Endodermal cell (in vitro differentiated cells): ENCODE measurements around the gene LRMDA. TPM values are rescaled to one million over a fixed set of nuclear protein-coding genes. Genes with fewer than 3 reads are reported as not detected.

Experiments used
- DNase-seq: peaks from one replicate; pipeline ENCODE4 v3.0.0-alpha.2; 2017
- H3K27ac ChIP-seq: 2 replicates; pipeline ENCODE4 v1.5.1; 2013; ENCODE audit warnings: mild to moderate bottlenecking, low read depth, low read length, moderate library complexity
- H3K27me3 ChIP-seq: 2 replicates; pipeline ENCODE4 v1.6.1; 2013; ENCODE audit warnings: mild to moderate bottlenecking, low read length, moderate library complexity; ENCODE audit not compliant: insufficient read depth, control insufficient read depth, poor library complexity, severe bottlenecking
- H3K36me3 ChIP-seq: 2 replicates; pipeline ENCODE4 v1.7.0; 2013; ENCODE audit warnings: mild to moderate bottlenecking, low read length, moderate library complexity; ENCODE audit not compliant: control insufficient read depth, insufficient read depth
- H3K4me1 ChIP-seq: one replicate; pipeline ENCODE4 v1.7.0; 2013; ENCODE audit warnings: low read length; ENCODE audit not compliant: control insufficient read depth, insufficient read depth
- H3K4me3 ChIP-seq: 2 replicates; pipeline ENCODE4 v1.5.1; 2013; ENCODE audit warnings: mild to moderate bottlenecking, low read length, moderate library complexity
- H3K9ac ChIP-seq: 2 replicates; pipeline ENCODE4 v1.6.1; 2013; ENCODE audit warnings: mild to moderate bottlenecking, low read length, moderate library complexity; ENCODE audit not compliant: poor library complexity, severe bottlenecking; ENCODE audit errors: extremely low read depth
- H3K9me3 ChIP-seq: 2 replicates; pipeline ENCODE4 v1.6.1; 2013; ENCODE audit warnings: mild to moderate bottlenecking, low read length, moderate library complexity; ENCODE audit not compliant: control insufficient read depth
- H3K27ac Mint-ChIP-seq: 2 replicates; pipeline ENCODE4 v1.8.0; 2020; ENCODE audit warnings: mixed read lengths
- H3K27me3 Mint-ChIP-seq: 2 replicates; pipeline ENCODE4 v1.8.0; 2021; ENCODE audit warnings: mild to moderate bottlenecking, mixed read lengths; ENCODE audit not compliant: insufficient read depth
- H3K36me3 Mint-ChIP-seq: 2 replicates; pipeline ENCODE4 v1.8.0; 2020; ENCODE audit warnings: low read depth, mixed read lengths
- H3K4me1 Mint-ChIP-seq: 2 replicates; pipeline ENCODE4 v1.8.0; 2020; ENCODE audit warnings: mixed read lengths
- H3K4me3 Mint-ChIP-seq: 2 replicates; pipeline ENCODE4 v1.8.0; 2020; ENCODE audit warnings: mild to moderate bottlenecking, moderate library complexity, mixed read lengths
- H3K9me3 Mint-ChIP-seq: 2 replicates; pipeline ENCODE4 v1.8.0; 2020; ENCODE audit warnings: mild to moderate bottlenecking, mixed read lengths
- CTCF ChIP-seq: fragments of 200-600 bp; sonication (generic); conservative IDR thresholded peaks from 2 replicates; pipeline ENCODE4 v1.5.0; 2021; ENCODE audit warnings: antibody characterized with exemption, mild to moderate bottlenecking
- WGBS, 2 experiments: methylation state at CpG; one replicate each; pipeline versions ENCODE4 v1.1.5 to v1.1.7; 2013; ENCODE audit warnings: missing lambda C conversion rate in 2 of 2, mixed read lengths in 1 of 2; ENCODE audit not compliant: insufficient coverage in 1 of 2, insufficient read length in 1 of 2; 5-methylcytosine and 5-hydroxymethylcytosine counted together
- total RNA-seq, 2 donors: library from RNA; stranded (reverse); fragmentation: NEBNext Ultra II Directional in 1 of 2; extraction: Animal tissue kit (Norgen Biotek cat#: 25700) in 1 of 2; gene quantifications; 2 replicates in 1 of 2; 3 replicates in 1 of 2; pipeline ENCODE4 v1.2.1, GENCODE V29; 2021

The LRMDA gene
- total RNA-seq, 2 donors from 2014 or later = 1.7 to 5.1 TPM

- Mint-ChIP-seq H3K27ac (no peak overlapping the region), H3K36me3 (no peaks in the 10 kb centered on the region), H3K4me1 (peaks cover 30% of the 10 kb centered on the region), H3K27me3 (peaks cover 8% of the 10 kb centered on the region), H3K4me3 (no peak overlapping the region), H3K9me3 (no peaks in the 10 kb centered on the region)
- DNase-seq = no peak
- Histone ChIP-seq H3K27ac (no peak overlapping the region), H3K4me3 (no peak overlapping the region), H3K36me3 (no peaks in the 10 kb centered on the region), H3K27me3 (no peaks in the 10 kb centered on the region), H3K9me3 (no peaks in the 10 kb centered on the region), H3K9ac (no peak overlapping the region), H3K4me1 (peaks cover 4% of the 10 kb centered on the region)
- no peak for TF ChIP-seq CTCF
- 89 to 94% methylated on average over 2 to 4 of the region's 4 CpGs for WGBS, 2 experiments
Measured at GRCh38 chr10:75971402-75972211, 540.2 kb downstream of the LRMDA start.

GRCh38 chr10:75972491-75973276 lies 541.3 kb downstream of the LRMDA start:
- no peaks in the 10 kb centered on the region for H3K36me3 Mint-ChIP-seq
- no peak for DNase-seq
- H3K4me1 Mint-ChIP-seq = peaks cover 19% of the 10 kb centered on the region
- H3K9ac ChIP-seq = no peak overlapping the region
- H3K27ac Mint-ChIP-seq = no peak overlapping the region
- no peak for TF ChIP-seq CTCF
- 88 to 94% methylated on average over 4 to 6 of the region's 6 CpGs for WGBS, 2 experiments
- no peaks in the 10 kb centered on the region for H3K4me1 ChIP-seq
- no peaks in the 10 kb centered on the region for H3K27me3 ChIP-seq
- no peaks in the 10 kb centered on the region for H3K9me3 ChIP-seq
- no peak overlapping the region for H3K4me3 Mint-ChIP-seq
- peaks cover 8% of the 10 kb centered on the region for H3K27me3 Mint-ChIP-seq
- no peak overlapping the region for H3K27ac ChIP-seq
- no peaks in the 10 kb centered on the region for H3K36me3 ChIP-seq
- no peak overlapping the region for H3K4me3 ChIP-seq
- no peaks in the 10 kb centered on the region for H3K9me3 Mint-ChIP-seq

GRCh38 chr10:75974080-75974479 lies 542.7 kb downstream of the LRMDA start:
- Mint-ChIP-seq H3K36me3 (no peaks in the 10 kb centered on the region), H3K27ac (no peak overlapping the region), H3K4me3 (no peak overlapping the region), H3K27me3 (peaks cover 8% of the 10 kb centered on the region), H3K4me1 (peaks cover 15% of the 10 kb centered on the region), H3K9me3 (no peaks in the 10 kb centered on the region)
- Histone ChIP-seq H3K9me3 (no peaks in the 10 kb centered on the region), H3K9ac (no peak overlapping the region), H3K4me3 (no peak overlapping the region), H3K4me1 (no peaks in the 10 kb centered on the region), H3K27me3 (no peaks in the 10 kb centered on the region), H3K36me3 (no peaks in the 10 kb centered on the region), H3K27ac (no peak overlapping the region)
- TF ChIP-seq CTCF = no peak
- no peak for DNase-seq
